ENCODE measurements around the gene CDCA4.

- TF ChIP-seq, protein P1, sequence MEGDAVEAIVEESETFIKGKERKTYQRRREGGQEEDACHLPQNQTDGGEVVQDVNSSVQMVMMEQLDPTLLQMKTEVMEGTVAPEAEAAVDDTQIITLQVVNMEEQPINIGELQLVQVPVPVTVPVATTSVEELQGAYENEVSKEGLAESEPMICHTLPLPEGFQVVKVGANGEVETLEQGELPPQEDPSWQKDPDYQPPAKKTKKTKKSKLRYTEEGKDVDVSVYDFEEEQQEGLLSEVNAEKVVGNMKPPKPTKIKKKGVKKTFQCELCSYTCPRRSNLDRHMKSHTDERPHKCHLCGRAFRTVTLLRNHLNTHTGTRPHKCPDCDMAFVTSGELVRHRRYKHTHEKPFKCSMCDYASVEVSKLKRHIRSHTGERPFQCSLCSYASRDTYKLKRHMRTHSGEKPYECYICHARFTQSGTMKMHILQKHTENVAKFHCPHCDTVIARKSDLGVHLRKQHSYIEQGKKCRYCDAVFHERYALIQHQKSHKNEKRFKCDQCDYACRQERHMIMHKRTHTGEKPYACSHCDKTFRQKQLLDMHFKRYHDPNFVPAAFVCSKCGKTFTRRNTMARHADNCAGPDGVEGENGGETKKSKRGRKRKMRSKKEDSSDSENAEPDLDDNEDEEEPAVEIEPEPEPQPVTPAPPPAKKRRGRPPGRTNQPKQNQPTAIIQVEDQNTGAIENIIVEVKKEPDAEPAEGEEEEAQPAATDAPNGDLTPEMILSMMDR (IDR thresholded peaks at IDR 0.05): no peak
- no peak for TF ChIP-seq EZH2 (IDR thresholded peaks at IDR 0.05; ENCODE audit: borderline replicate concordance, insufficient read depth, low read depth, low read length, poor library complexity, severe bottlenecking)
These were observed 47.1 kb upstream of the CDCA4 start for GRCh38 chr14:105067969-105068301.
